ENCODE measurements around the gene HCRTR1.

DNA sequence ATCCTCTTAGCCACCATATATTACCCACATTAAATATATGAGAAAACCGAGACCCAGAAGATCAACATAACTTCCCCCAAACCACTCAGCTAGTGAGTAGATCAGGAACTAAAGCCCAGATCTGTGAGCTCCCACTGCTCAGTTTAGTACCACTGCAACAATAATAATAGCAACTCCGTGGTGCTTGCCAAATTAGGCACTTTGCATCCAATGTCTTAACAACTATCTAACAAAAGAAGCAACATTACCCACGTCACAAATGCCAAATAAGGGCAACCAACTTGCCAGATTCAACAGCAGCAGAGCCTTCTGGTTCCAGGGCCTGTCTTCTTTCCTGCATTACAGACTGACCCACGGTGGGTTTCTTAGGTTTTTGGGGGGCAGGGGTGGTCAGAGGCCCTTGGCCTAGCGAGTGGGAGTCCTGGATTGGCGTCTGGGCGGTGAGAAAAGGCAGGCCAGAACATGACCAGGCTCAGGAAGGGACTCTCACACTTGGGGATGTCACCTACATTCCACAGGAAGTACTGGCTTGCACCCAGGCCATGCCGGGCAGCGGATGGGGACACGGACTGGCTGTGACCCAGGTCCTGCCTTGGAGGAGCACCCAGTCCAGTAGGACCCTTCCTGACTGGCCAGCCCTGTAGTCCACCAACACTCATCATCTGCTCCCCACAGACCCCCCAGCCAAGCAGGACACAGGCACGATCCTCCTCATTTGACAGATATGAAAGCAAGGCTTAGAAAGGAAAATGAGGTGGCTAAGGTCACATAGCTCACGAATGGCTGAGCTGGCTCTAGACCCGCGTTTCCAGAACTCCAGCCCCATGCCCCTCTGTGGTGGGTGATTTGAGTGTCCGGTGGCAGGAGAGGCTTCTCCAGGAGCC lies 4.6 kb downstream of the HCRTR1 start:
- TF ChIP-seq, protein P1, sequence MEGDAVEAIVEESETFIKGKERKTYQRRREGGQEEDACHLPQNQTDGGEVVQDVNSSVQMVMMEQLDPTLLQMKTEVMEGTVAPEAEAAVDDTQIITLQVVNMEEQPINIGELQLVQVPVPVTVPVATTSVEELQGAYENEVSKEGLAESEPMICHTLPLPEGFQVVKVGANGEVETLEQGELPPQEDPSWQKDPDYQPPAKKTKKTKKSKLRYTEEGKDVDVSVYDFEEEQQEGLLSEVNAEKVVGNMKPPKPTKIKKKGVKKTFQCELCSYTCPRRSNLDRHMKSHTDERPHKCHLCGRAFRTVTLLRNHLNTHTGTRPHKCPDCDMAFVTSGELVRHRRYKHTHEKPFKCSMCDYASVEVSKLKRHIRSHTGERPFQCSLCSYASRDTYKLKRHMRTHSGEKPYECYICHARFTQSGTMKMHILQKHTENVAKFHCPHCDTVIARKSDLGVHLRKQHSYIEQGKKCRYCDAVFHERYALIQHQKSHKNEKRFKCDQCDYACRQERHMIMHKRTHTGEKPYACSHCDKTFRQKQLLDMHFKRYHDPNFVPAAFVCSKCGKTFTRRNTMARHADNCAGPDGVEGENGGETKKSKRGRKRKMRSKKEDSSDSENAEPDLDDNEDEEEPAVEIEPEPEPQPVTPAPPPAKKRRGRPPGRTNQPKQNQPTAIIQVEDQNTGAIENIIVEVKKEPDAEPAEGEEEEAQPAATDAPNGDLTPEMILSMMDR (conservative IDR thresholded peaks at IDR 0.05): no peak
- no peak for TF ChIP-seq ZFX (IDR thresholded peaks at IDR 0.05)
